SK-N-MC (cell line): ENCODE measurements around the gene UGT1A9.
"Not testable (repeated sequence)": the region's sequence is repeated elsewhere in the genome, so short reads cannot be mapped to it uniquely, and the experiment has no call there.

Experiments used
- DNase-seq: peaks from one replicate; pipeline ENCODE4 v3.0.0-alpha.2; 2011; ENCODE audit warnings: low read depth, low spot score
- H3K27ac ChIP-seq: fragments of 200-600 bp; sonication (generic); 2 replicates; pipeline ENCODE4 v1.5.1; 2016; ENCODE audit warnings: mixed run types
- H3K36me3 ChIP-seq: fragments of 200-600 bp; sonication (generic); 2 replicates; pipeline ENCODE4 v1.6.1; 2017; ENCODE audit warnings: antibody characterized with exemption, low read length, mixed read lengths; ENCODE audit not compliant: insufficient read depth
- H3K4me3 ChIP-seq: fragments of 200-600 bp; sonication (generic); 2 replicates; pipeline ENCODE4 v1.5.1; 2016
- H3K9ac ChIP-seq: fragments of 200-600 bp; sonication (generic); 2 replicates; pipeline ENCODE4 v1.8.0; 2017; ENCODE audit warnings: mixed run types, mixed read lengths; ENCODE audit not compliant: insufficient read length
- H3K9me3 ChIP-seq: fragments of 200-600 bp; sonication (generic); 2 replicates; pipeline ENCODE4 v1.6.1; 2017; ENCODE audit warnings: low read depth, mild to moderate bottlenecking, antibody characterized with exemption, low read length, moderate library complexity, mixed read lengths
- EZH2 ChIP-seq: fragments of 200-600 bp; sonication (generic); IDR thresholded peaks from one replicate; pipeline ENCODE4 v1.6.1; 2017; ENCODE audit warnings: antibody characterized with exemption
- FOXP2 ChIP-seq: optimal IDR thresholded peaks from 2 replicates; pipeline ENCODE3; 2011; ENCODE audit warnings: mild to moderate bottlenecking, moderate library complexity; ENCODE audit not compliant: insufficient read depth; ENCODE audit errors: extremely low read length, control extremely low read depth
- POLR2AphosphoS5 ChIP-seq: IDR thresholded peaks from 2 replicates; pipeline ENCODE4 v1.6.1; 2012; ENCODE audit warnings: mild to moderate bottlenecking, low read depth, low read length, borderline replicate concordance

Gene UGT1A9

GRCh38 chr2:233712611-233713261, 41.0 kb downstream of the UGT1A9 start, which contains the start of gene UGT1A5:
UGT1A5 (plus strand) TSS chr2:233712907; CDS start chr2:233712992, 85 bp downstream.
- TF ChIP-seq EZH2 (no peak), POLR2AphosphoS5 (no peak), FOXP2 (no peak)
- DNase-seq = no peak
- H3K27ac ChIP-seq = no peak within 1 kb of the TSS
- no peaks in the 10 kb centered on the region for H3K9me3 ChIP-seq
- no peak within 1 kb of the TSS for H3K4me3 ChIP-seq
- H3K36me3 ChIP-seq = no peaks in the 10 kb centered on the region
- H3K9ac ChIP-seq = no peak within 1 kb of the TSS

GRCh38 chr2:233713262-233713615, 41.5 kb downstream of the UGT1A9 start:
- Histone ChIP-seq H3K9ac (no peak overlapping the region), H3K4me3 (no peak overlapping the region), H3K36me3 (no peaks in the 10 kb centered on the region), H3K9me3 (no peaks in the 10 kb centered on the region), H3K27ac (no peak overlapping the region)
- TF ChIP-seq FOXP2 = no peak
- TF ChIP-seq EZH2 = no peak
- no peak for TF ChIP-seq POLR2AphosphoS5
- DNase-seq = no peak

DNA sequence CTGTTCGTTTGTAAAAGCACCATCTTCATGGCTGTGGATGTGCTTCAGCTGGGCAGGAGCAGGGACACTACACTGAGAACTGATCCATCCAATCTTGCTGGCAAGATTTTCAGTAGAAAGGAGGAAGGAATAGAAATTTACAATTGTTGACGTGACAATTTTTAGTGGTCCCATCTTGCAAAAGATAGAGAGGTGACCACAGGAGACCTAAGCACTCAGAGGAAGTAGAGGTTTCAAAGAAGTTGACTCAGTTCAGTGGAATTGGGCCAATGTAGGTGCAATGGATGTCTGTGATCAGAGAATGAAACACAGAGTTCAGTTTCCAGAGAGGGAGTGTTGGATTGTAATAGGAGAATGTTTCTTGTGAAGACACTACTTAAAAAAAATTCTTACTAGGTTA, 42.4 kb downstream of the UGT1A9 start:
- H3K36me3 ChIP-seq = no peaks in the 10 kb centered on the region
- no peak for TF ChIP-seq EZH2
- TF ChIP-seq FOXP2 = no peak
- TF ChIP-seq POLR2AphosphoS5 = no peak
- H3K9me3 ChIP-seq = no peaks in the 10 kb centered on the region
- no peak for DNase-seq
- no peak overlapping the region for H3K27ac ChIP-seq
- H3K4me3 ChIP-seq = no peak overlapping the region
- no peak overlapping the region for H3K9ac ChIP-seq

DNA sequence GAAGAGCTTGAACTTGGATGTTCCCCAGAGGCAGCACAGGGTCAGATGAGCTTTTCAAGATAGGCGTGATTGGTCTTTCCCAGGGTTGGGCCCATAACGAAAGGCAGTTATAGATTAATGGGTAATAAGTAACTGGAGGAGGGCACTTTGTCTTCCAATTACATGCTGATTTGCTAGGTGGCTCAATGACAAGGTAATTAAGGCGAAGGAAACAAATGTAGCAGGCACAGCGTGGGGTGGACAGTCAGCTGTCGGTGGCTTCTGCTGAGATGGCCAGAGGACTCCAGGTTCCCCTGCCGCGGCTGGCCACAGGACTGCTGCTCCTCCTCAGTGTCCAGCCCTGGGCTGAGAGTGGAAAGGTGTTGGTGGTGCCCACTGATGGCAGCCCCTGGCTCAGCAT, 46.9 kb downstream of the UGT1A9 start, which contains the start of gene UGT1A4:
UGT1A4 (plus strand) TSS at position 185 of the 400 bp plus-strand sequence; CDS start at position 270, 85 bp downstream.
- Histone ChIP-seq H3K9me3 (no peaks in the 10 kb centered on the region), H3K27ac (no peak within 1 kb of the TSS), H3K36me3 (no peaks in the 10 kb centered on the region), H3K9ac (no peak within 1 kb of the TSS), H3K4me3 (no peak within 1 kb of the TSS)
- DNase-seq = no peak
- TF ChIP-seq EZH2 = no peak
- TF ChIP-seq FOXP2 = no peak
- no peak for TF ChIP-seq POLR2AphosphoS5

GRCh38 chr2:233728723-233729301, 57.1 kb downstream of the UGT1A9 start, which contains the start of gene UGT1A3:
UGT1A3 (plus strand) TSS chr2:233729042; CDS start chr2:233729127, 85 bp downstream.
- Histone ChIP-seq H3K4me3 (no peak within 1 kb of the TSS), H3K36me3 (no peaks in the 10 kb centered on the region), H3K27ac (no peak within 1 kb of the TSS), H3K9ac (no peak within 1 kb of the TSS), H3K9me3 (no peaks in the 10 kb centered on the region)
- TF ChIP-seq FOXP2 = no peak
- TF ChIP-seq EZH2 = no peak
- no peak for TF ChIP-seq POLR2AphosphoS5
- no peak for DNase-seq

GRCh38 chr2:233736868-233737653, 65.4 kb downstream of the UGT1A9 start:
- not testable (repeated sequence) for H3K9ac ChIP-seq, H3K4me3 ChIP-seq, DNase-seq, H3K36me3 ChIP-seq, H3K27ac ChIP-seq, H3K9me3 ChIP-seq

GRCh38 chr2:233740870-233741269, 69.2 kb downstream of the UGT1A9 start:
- Histone ChIP-seq H3K27ac (no peak overlapping the region), H3K36me3 (no peaks in the 10 kb centered on the region), H3K9ac (no peak overlapping the region), H3K4me3 (no peak overlapping the region), H3K9me3 (no peaks in the 10 kb centered on the region)
- no peak for DNase-seq
- no peak for TF ChIP-seq EZH2
- no peak for TF ChIP-seq POLR2AphosphoS5
- TF ChIP-seq FOXP2 = no peak

DNA sequence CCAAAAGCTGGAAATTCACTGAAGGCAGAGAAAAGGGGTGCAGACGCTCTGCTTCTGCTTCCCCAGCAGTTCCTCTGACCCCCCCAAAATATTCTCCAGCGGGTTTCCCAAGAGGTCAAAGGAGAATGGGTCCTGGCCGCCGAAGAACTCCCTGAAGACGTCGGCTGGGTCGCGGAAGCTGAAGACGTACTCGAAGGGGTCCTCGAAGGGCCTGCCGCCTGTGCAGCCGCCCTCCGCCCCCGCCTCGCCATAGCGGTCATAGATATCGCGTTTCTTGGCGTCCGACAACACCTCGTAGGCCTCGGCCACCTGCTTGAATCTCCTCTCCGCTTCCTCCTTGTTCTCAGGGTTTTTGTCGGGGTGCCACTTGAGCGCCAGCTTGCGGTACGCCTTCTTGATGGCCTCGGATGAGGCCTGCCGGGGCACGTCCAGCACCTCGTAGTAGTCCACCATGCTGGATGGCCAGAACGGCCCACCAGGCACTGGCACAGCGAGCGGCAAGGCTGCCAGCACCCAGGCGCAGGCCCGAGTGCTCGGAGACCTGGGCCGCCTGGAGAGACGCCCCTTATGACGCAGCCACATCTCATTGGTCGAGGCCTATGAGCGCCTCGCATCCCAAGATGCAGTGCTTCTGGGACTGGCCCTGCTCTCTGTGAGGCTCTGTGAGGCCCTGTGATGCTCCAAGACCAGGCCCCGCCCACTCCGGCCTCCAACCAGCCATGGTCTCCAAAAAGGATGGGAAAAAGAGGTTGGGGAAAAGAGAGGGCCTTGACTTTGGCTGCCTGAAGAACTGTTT, 72.0 kb downstream of the UGT1A9 start:
- Histone ChIP-seq H3K9me3 (no peaks in the 10 kb centered on the region), H3K36me3 (no peaks in the 10 kb centered on the region), H3K4me3 (no peak overlapping the region), H3K9ac (no peak overlapping the region), H3K27ac (no peak overlapping the region)
- DNase-seq = no peak
- TF ChIP-seq EZH2 = no peak
- TF ChIP-seq FOXP2 = no peak
- no peak for TF ChIP-seq POLR2AphosphoS5
